ENCODE results near the gene YAP1. TPM values are rescaled to one million over a fixed set of nuclear protein-coding genes. Genes with fewer than 3 reads are reported as not detected.
"Not testable (repeated sequence)": the region's sequence is repeated elsewhere in the genome, so short reads cannot be mapped to it uniquely, and the experiment has no call there.

The YAP1 gene
- total RNA-seq, 4 donors from 2014 or later = 226 to 310 (median 252) TPM

DNA sequence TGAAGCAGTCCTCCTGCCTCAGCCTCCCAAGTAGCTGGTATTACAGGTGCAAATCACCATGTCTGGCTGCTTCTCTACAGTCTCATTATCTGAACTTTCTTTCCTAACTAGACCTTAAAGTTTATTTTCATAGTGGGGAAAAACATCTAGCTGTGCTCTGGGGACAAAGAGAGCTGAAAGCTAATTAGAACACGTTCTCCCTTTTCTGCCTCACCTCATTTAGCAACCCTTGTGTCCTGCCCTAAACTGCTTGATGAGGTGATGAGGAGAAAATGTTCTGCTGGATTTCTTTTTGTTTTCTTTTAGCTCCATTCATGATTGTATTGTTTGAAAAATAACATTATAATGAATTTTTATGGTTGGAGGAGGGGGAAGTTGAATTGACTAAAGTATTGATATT lies 84.7 kb downstream of the YAP1 start:
- Histone ChIP-seq H3K4me3 (no peak overlapping the region), H3K4me1 (peaks cover 18% of the 10 kb centered on the region), H3K27ac (peak overlapping the region; percentile 71), H3K36me3 (no peaks in the 10 kb centered on the region), H3K27me3 (no peaks in the 10 kb centered on the region), H3K9me3 (no peaks in the 10 kb centered on the region)
- no peak for DNase-seq (ENCODE audit: low spot score in 2 of 2)
- WGBS = 84% methylated on average over 1 of the region's 1 CpG
- TF ChIP-seq POLR2A (IDR thresholded peaks at IDR 0.05) = no peak
- TF ChIP-seq, protein P1, sequence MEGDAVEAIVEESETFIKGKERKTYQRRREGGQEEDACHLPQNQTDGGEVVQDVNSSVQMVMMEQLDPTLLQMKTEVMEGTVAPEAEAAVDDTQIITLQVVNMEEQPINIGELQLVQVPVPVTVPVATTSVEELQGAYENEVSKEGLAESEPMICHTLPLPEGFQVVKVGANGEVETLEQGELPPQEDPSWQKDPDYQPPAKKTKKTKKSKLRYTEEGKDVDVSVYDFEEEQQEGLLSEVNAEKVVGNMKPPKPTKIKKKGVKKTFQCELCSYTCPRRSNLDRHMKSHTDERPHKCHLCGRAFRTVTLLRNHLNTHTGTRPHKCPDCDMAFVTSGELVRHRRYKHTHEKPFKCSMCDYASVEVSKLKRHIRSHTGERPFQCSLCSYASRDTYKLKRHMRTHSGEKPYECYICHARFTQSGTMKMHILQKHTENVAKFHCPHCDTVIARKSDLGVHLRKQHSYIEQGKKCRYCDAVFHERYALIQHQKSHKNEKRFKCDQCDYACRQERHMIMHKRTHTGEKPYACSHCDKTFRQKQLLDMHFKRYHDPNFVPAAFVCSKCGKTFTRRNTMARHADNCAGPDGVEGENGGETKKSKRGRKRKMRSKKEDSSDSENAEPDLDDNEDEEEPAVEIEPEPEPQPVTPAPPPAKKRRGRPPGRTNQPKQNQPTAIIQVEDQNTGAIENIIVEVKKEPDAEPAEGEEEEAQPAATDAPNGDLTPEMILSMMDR (IDR thresholded peaks at IDR 0.05) = no peak
- no peak for TF ChIP-seq EP300 (IDR thresholded peaks at IDR 0.05)
- no peak for TF ChIP-seq POLR2AphosphoS5 (IDR thresholded peaks at IDR 0.05)

DNA sequence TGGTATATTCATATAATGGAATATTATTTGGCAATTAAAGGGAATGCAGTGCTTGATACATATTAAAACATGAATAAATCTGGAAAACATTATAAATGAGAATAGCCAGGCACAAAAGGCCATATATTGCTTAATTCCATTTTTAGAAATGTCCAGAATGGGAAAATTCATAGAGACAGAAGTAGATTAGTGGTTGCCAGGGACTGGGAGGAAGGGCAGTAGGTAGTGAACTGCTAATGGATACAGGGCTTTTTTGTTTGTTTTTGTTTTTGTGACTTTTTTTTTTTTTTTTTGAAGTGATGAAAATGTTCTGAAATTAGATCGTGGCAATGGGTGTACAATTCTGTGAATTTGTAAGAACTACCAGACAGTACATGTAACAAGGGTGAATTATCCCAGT lies 86.1 kb downstream of the YAP1 start:
- no peak for DNase-seq (ENCODE audit: low spot score in 2 of 2)
- no peak for TF ChIP-seq POLR2A (IDR thresholded peaks at IDR 0.05)
- no peaks in the 10 kb centered on the region for H3K36me3 ChIP-seq
- no peaks in the 10 kb centered on the region for H3K27me3 ChIP-seq
- H3K4me3 ChIP-seq = no peak overlapping the region
- H3K4me1 ChIP-seq = peaks cover 21% of the 10 kb centered on the region
- H3K9me3 ChIP-seq = no peaks in the 10 kb centered on the region
- H3K27ac ChIP-seq = peak overlapping the region; percentile 71
- 74% methylated on average over 1 of the region's 1 CpG for WGBS

DNA sequence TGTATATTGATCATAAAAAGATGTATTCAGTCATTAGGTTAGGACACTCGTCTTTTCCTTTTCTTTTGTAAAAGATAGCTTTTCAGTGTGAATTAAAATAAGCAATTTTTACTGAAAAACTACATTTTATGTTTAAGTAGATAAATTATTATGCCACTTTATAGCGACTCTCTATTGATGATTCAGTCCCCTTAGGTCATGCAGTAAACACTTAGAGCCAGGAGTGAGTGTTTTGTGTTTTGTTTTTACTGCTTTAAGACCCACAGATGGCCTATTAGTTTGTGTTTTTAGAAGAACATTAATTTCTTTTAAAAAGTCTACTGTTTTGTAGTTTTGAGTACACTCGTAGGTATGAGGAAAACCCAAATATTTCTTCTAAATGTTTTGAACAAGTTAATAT lies 86.6 kb downstream of the YAP1 start:
- peak overlapping the region; percentile 59 for H3K27ac ChIP-seq
- no peak for DNase-seq (ENCODE audit: low spot score in 2 of 2)
- peaks cover 21% of the 10 kb centered on the region for H3K4me1 ChIP-seq
- WGBS = 62% methylated on average over 3 of the region's 3 CpGs
- no peaks in the 10 kb centered on the region for H3K36me3 ChIP-seq
- no peak overlapping the region for H3K4me3 ChIP-seq
- H3K9me3 ChIP-seq = no peaks in the 10 kb centered on the region
- no peak for TF ChIP-seq POLR2A (IDR thresholded peaks at IDR 0.05)
- no peak for TF ChIP-seq EP300 (IDR thresholded peaks at IDR 0.05)
- TF ChIP-seq, protein P1 (IDR thresholded peaks at IDR 0.05) = no peak
- TF ChIP-seq POLR2AphosphoS5 (IDR thresholded peaks at IDR 0.05) = no peak
- no peaks in the 10 kb centered on the region for H3K27me3 ChIP-seq

DNA sequence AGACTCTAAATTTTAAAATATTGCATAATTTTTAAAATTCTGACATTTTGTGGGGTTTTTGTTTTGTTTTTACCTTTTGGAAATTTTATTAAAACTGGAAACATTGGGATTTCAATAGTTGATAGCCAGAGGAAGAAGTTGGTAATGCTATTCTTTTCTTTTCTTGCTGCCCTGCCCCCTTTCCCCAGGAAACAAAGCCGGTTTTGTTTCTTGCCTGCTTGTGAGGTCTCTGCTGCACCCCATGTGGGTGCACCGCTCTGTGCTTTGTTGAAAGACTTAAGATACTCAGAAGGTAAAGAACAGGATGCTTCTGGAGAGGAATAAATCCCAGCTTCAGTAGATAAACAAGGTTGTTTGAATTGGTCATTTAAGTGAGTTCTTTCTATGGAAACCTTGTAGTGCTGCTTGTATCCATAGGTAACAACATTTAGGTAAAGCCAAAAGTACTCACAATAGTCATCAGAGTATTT lies 87.5 kb downstream of the YAP1 start:
- H3K9me3 ChIP-seq = no peaks in the 10 kb centered on the region
- H3K4me3 ChIP-seq = no peak overlapping the region
- DNase-seq (ENCODE audit: low spot score in 2 of 2) = no peak
- WGBS = 54% methylated on average over 2 of the region's 2 CpGs
- TF ChIP-seq, protein P1 (IDR thresholded peaks at IDR 0.05) = no peak
- TF ChIP-seq POLR2A (IDR thresholded peaks at IDR 0.05) (no peak), EP300 (IDR thresholded peaks at IDR 0.05) (no peak), POLR2AphosphoS5 (IDR thresholded peaks at IDR 0.05) (no peak)
- peak overlapping the region; percentile 59 for H3K27ac ChIP-seq
- no peaks in the 10 kb centered on the region for H3K36me3 ChIP-seq
- no peaks in the 10 kb centered on the region for H3K27me3 ChIP-seq
- H3K4me1 ChIP-seq = peaks cover 21% of the 10 kb centered on the region

DNA sequence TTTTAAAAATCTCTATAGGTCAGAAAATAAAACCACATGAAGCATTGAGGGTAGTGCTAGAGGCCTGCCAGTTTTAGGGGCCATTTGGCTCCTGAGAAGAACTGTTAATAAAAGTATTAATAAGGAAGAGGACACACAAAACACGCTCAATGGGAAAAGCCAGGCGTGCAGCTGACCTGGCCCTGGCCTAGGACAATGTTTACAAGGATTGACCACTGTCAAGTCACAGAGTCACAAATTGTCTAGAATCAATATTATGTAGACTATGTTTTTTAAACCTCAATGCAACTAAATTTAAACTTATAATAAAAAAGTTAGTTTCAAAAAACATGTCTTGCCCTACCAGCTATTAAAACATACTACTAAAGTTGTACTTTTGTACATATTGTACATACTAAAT lies 89.4 kb downstream of the YAP1 start:
- Histone ChIP-seq H3K9me3 (no peaks in the 10 kb centered on the region), H3K4me1 (peaks cover 21% of the 10 kb centered on the region), H3K27me3 (no peaks in the 10 kb centered on the region), H3K36me3 (no peaks in the 10 kb centered on the region), H3K27ac (no peak overlapping the region), H3K4me3 (no peak overlapping the region)
- DNase-seq (ENCODE audit: low spot score in 2 of 2) = no peak
- 93% methylated on average over 2 of the region's 2 CpGs for WGBS
- TF ChIP-seq EP300 (IDR thresholded peaks at IDR 0.05) (no peak), POLR2AphosphoS5 (IDR thresholded peaks at IDR 0.05) (no peak), POLR2A (IDR thresholded peaks at IDR 0.05) (no peak)
- TF ChIP-seq, protein P1 (IDR thresholded peaks at IDR 0.05) = no peak

DNA sequence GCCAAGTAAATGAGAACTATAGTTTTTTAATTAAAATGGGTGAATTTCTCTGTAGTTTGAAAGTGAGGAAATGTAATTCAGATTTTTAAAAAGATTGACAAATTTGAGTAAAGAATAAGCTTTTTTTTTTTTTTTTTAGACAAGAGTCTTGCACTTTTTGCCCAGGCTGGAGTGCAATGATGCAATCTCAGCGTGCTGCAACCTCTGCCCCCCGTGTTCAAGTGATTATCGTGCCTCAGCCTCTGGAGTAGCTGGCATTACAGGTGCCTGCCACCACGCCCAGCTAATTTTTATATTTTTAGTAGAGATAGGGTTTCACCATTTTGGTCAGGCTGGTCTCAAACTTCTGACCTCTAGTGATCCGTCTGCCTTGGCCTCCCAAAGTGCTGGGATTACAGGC lies 90.1 kb downstream of the YAP1 start:
- not testable (repeated sequence) for DNase-seq (ENCODE audit: low spot score in 2 of 2); H3K9me3 ChIP-seq
- 57% methylated on average over 5 of the region's 5 CpGs for WGBS

More for the DNA sequence above, 90.1 kb downstream of the YAP1 start:
- not testable (repeated sequence) for H3K27me3 ChIP-seq, H3K27ac ChIP-seq, H3K4me3 ChIP-seq, H3K36me3 ChIP-seq
- peaks cover 21% of the 10 kb centered on the region for H3K4me1 ChIP-seq

Measured in suprapubic skin (tissue), 4 donors.